Prostate gland (tissue), 2 donors: ENCODE results near the gene MAP1LC3B2.

Source experiments
- POLR2A ChIP-seq: fragments of 450-650 bp; IDR thresholded peaks from one replicate; pipeline ENCODE4 v1.6.1; 2016; ENCODE audit warnings: antibody characterized with exemption, mild to moderate bottlenecking
- TF ChIP-seq, protein P1 (sequence below), 4 experiments: fragments of 200-600 bp in 2 of 4; fragments of 450-650 bp in 2 of 4; sonication (generic) in 2 of 4; IDR thresholded peaks; 1 replicate in 3 of 4; 2 replicates in 1 of 4; pipeline ENCODE4 v1.5.1; 2016 to 2019; ENCODE audit warnings: antibody characterized with exemption in 4 of 4, mild to moderate bottlenecking in 2 of 4, moderate library complexity in 2 of 4

DNA sequence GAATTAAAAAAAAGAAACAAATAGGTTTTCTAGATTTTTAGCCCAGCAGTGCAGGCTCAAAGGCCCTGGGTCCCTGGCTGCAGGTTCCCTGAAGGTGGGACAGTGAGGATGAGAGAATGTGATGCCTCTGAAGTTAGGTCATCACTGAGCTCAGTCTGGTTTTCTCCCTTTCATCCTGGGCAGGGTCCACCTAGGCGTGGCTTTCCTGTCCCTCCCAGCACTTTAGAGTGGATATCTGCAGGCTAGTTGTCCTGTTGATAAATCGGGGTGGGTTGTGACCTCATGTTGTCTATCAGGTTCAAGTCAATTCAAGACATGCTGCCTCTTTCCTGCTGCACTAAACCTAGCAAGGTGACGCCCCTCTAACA, 60.9 kb downstream of the MAP1LC3B2 start:
- TF ChIP-seq, protein P1, sequence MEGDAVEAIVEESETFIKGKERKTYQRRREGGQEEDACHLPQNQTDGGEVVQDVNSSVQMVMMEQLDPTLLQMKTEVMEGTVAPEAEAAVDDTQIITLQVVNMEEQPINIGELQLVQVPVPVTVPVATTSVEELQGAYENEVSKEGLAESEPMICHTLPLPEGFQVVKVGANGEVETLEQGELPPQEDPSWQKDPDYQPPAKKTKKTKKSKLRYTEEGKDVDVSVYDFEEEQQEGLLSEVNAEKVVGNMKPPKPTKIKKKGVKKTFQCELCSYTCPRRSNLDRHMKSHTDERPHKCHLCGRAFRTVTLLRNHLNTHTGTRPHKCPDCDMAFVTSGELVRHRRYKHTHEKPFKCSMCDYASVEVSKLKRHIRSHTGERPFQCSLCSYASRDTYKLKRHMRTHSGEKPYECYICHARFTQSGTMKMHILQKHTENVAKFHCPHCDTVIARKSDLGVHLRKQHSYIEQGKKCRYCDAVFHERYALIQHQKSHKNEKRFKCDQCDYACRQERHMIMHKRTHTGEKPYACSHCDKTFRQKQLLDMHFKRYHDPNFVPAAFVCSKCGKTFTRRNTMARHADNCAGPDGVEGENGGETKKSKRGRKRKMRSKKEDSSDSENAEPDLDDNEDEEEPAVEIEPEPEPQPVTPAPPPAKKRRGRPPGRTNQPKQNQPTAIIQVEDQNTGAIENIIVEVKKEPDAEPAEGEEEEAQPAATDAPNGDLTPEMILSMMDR (IDR thresholded peaks at IDR 0.05), result no peak
- no peak for TF ChIP-seq POLR2A
